ENCODE measurements around the gene CHD9NB. TPM values are rescaled to one million over a fixed set of nuclear protein-coding genes. Genes with fewer than 3 reads are reported as not detected.

Gene CHD9NB
- total RNA-seq, 4 donors from 2014 or later, result 3.0 to 3.1 TPM; not detected in 2

- TF ChIP-seq, protein P1, sequence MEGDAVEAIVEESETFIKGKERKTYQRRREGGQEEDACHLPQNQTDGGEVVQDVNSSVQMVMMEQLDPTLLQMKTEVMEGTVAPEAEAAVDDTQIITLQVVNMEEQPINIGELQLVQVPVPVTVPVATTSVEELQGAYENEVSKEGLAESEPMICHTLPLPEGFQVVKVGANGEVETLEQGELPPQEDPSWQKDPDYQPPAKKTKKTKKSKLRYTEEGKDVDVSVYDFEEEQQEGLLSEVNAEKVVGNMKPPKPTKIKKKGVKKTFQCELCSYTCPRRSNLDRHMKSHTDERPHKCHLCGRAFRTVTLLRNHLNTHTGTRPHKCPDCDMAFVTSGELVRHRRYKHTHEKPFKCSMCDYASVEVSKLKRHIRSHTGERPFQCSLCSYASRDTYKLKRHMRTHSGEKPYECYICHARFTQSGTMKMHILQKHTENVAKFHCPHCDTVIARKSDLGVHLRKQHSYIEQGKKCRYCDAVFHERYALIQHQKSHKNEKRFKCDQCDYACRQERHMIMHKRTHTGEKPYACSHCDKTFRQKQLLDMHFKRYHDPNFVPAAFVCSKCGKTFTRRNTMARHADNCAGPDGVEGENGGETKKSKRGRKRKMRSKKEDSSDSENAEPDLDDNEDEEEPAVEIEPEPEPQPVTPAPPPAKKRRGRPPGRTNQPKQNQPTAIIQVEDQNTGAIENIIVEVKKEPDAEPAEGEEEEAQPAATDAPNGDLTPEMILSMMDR (IDR thresholded peaks at IDR 0.05), result no peak
- TF ChIP-seq POLR2A (IDR thresholded peaks at IDR 0.05) (no peak), POLR2AphosphoS5 (IDR thresholded peaks at IDR 0.05) (no peak), EP300 (IDR thresholded peaks at IDR 0.05; ENCODE audit: low read depth) (no peak)
These were observed 6.2 kb upstream of the CHD9NB start for GRCh38 chr16:53058882-53059281.

DNA sequence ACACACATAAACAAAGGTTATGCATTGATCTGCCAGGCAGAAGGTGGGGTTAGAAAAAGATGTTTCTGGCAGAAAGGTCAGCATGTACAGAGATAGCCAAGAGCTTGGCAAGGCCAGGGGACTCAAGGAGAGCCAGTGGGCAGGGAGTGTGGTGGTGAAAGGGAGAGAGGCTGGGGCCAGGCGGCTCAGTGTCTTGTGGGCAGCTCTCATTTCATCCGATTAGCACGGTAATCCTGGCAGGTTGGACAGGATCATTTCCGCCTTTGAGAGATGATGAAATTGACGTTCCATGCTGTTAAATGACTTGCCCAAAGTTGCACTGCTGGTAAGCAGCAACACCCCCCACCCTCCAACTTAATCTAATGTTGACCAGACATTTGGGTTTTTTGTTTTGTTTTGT lies 5.7 kb upstream of the CHD9NB start:
- no peaks in the 10 kb centered on the region for H3K27me3 ChIP-seq
- H3K4me3 ChIP-seq, result no peak overlapping the region
- in situ Hi-C loops (cut with MboI; ENCODE audit: low pct_ligation_motif_present in 1 of 4, low pct_unique_long_range_greater_than_20kb in 1 of 4, low sequenced_read_pairs in 3 of 4) (loop anchor here (10.0 to 25.0 kb wide), 4 partner anchors 86 to 154 kb away; no protein-coding TSS in a partner anchor), intact Hi-C loops (cut with DNase I; ENCODE audit: low total_unique reads) (no loop called here)
- peak overlapping the region in 2 of 4 donors; percentile 13 to 42 for H3K27ac ChIP-seq
- peaks cover 25 to 60% (median 35%) of the 10 kb centered on the region in 4 donors for H3K4me1 ChIP-seq
- TF ChIP-seq EP300 (IDR thresholded peaks at IDR 0.05; ENCODE audit: low read depth) (no peak), POLR2A (IDR thresholded peaks at IDR 0.05) (no peak), POLR2AphosphoS5 (IDR thresholded peaks at IDR 0.05) (no peak)
- TF ChIP-seq, protein P1 (IDR thresholded peaks at IDR 0.05), result no peak
- H3K9me3 ChIP-seq, result no peaks in the 10 kb centered on the region
- no peak for DNase-seq
- whole genome bisulfite sequencing, 2 donors (ENCODE audit: low coverage in 1 of 2), result 70 to 93% methylated on average over 3 to 5 of the region's 5 CpGs
- no peaks in the 10 kb centered on the region for H3K36me3 ChIP-seq

More at GRCh38 chr16:53058882-53059281, 6.2 kb upstream of the CHD9NB start:
- peaks cover 25 to 60% (median 34%) of the 10 kb centered on the region in 4 donors for H3K4me1 ChIP-seq
- no peak overlapping the region for H3K4me3 ChIP-seq
- 86 to 100% methylated on average over 3 to 5 of the region's 5 CpGs for WGBS, 2 donors (ENCODE audit: low coverage in 1 of 2)
- in situ Hi-C loops (cut with MboI; ENCODE audit: low pct_ligation_motif_present in 1 of 4, low pct_unique_long_range_greater_than_20kb in 1 of 4, low sequenced_read_pairs in 3 of 4), result loop anchor here (10.0 to 25.0 kb wide), 4 partner anchors 86 to 153 kb away; no protein-coding TSS in a partner anchor
- no peaks in the 10 kb centered on the region for H3K9me3 ChIP-seq
- no peaks in the 10 kb centered on the region for H3K27me3 ChIP-seq
- H3K36me3 ChIP-seq, result no peaks in the 10 kb centered on the region
- peak overlapping the region in 2 of 4 donors; percentile 13 to 42 for H3K27ac ChIP-seq
- intact Hi-C loops (cut with DNase I; ENCODE audit: low total_unique reads), result no loop called here
- DNase-seq, result no peak

DNA sequence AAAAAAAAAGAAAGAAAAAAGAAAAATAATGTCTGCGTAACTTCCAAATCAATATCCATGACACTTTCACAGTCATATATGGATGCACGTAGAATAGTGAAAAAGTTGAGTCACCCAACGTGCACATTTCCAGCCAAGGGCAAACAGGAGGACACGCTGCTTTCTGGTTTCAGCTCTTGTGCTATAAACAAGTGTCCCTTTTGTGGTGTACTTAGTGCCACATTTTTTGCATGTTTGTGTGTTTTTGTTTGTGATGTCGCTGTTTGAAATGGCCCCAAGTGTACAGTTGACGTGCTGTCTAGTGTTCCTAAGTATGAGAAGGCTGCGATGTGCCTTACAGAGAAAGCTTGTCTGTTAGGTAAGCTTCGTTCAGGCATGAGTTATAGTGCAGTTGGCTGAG lies 5.0 kb upstream of the CHD9NB start:
- Histone ChIP-seq H3K36me3 (no peaks in the 10 kb centered on the region), H3K27me3 (no peaks in the 10 kb centered on the region), H3K9me3 (no peaks in the 10 kb centered on the region), H3K27ac (peak overlapping the region in 1 of 4 donors; percentile 10), H3K4me3 (no peak overlapping the region), H3K4me1 (peaks cover 25 to 58% (median 37%) of the 10 kb centered on the region in 4 donors)
- in situ Hi-C loops (cut with MboI; ENCODE audit: low pct_ligation_motif_present in 1 of 4, low pct_unique_long_range_greater_than_20kb in 1 of 4, low sequenced_read_pairs in 3 of 4), result loop anchor here (10.0 to 25.0 kb wide), 4 partner anchors 87 to 155 kb away; no protein-coding TSS in a partner anchor
- TF ChIP-seq POLR2AphosphoS5 (IDR thresholded peaks at IDR 0.05), result no peak
- no peak for DNase-seq
- 75 to 80% methylated on average over 5 to 8 of the region's 8 CpGs for WGBS, 2 donors (ENCODE audit: low coverage in 1 of 2)
- intact Hi-C loops (cut with DNase I; ENCODE audit: low total_unique reads), result no loop called here

- Histone ChIP-seq H3K27ac (peak overlapping the region; percentile 87 to 97 (median 94)), H3K4me1 (peaks cover 24 to 53% (median 34%) of the 10 kb centered on the region in 4 donors), H3K27me3 (no peaks in the 10 kb centered on the region), H3K36me3 (no peaks in the 10 kb centered on the region), H3K4me3 (peak overlapping the region in 2 of 4 donors; percentile 62 to 72), H3K9me3 (no peaks in the 10 kb centered on the region)
- DNase-seq, result peak; percentile 35
- WGBS, 2 donors (ENCODE audit: low coverage in 1 of 2), result 54% methylated on average over 8 of the region's 8 CpGs; no CpG with 5 or more reads in 1 of the 2 donors
- in situ Hi-C loops (cut with MboI; ENCODE audit: low pct_ligation_motif_present in 1 of 4, low pct_unique_long_range_greater_than_20kb in 1 of 4, low sequenced_read_pairs in 3 of 4), result loop anchor here (10.0 to 25.0 kb wide), 4 partner anchors 88 to 156 kb away; no protein-coding TSS in a partner anchor
- intact Hi-C loops (cut with DNase I; ENCODE audit: low total_unique reads), result no loop called here
- TF ChIP-seq EP300 (IDR thresholded peaks at IDR 0.05; ENCODE audit: low read depth), result no peak
- TF ChIP-seq, protein P1 (IDR thresholded peaks at IDR 0.05), result no peak
- TF ChIP-seq POLR2A (IDR thresholded peaks at IDR 0.05), result no peak
- TF ChIP-seq POLR2AphosphoS5 (IDR thresholded peaks at IDR 0.05), result no peak
These were observed 3.7 kb upstream of the CHD9NB start for GRCh38 chr16:53056392-53056881.

Data from transverse colon (tissue), 4 donors.